Karpas-422 (cell line): ENCODE data around the gene ADAM15. TPM values are rescaled to one million over a fixed set of nuclear protein-coding genes. Genes with fewer than 3 reads are reported as not detected.

Experiments used
- DNase-seq: peaks from one replicate; pipeline ENCODE4 v3.0.0-alpha.2; 2015
- H2AFZ ChIP-seq: fragments of 200-600 bp; sonication (generic); 2 replicates; pipeline ENCODE4 v1.6.1; 2014; ENCODE audit warnings: antibody characterized with exemption, low read length, mixed read lengths
- H3K27ac ChIP-seq: fragments of 200-600 bp; sonication (generic); 2 replicates; pipeline ENCODE4 v1.5.1; 2014; ENCODE audit warnings: mild to moderate bottlenecking, low read length, moderate library complexity
- H3K27me3 ChIP-seq: fragments of 200-600 bp; sonication (generic); 2 replicates; pipeline ENCODE4 v1.6.1; 2014; ENCODE audit warnings: low read length, mixed read lengths
- H3K36me3 ChIP-seq: fragments of 200-600 bp; sonication (generic); 2 replicates; pipeline ENCODE4 v1.6.1; 2014; ENCODE audit warnings: low read length, mixed read lengths; ENCODE audit not compliant: insufficient read depth
- H3K4me1 ChIP-seq: fragments of 200-600 bp; sonication (generic); 2 replicates; pipeline ENCODE4 v1.6.1; 2014; ENCODE audit warnings: mild to moderate bottlenecking, low read length, mixed read lengths
- H3K4me2 ChIP-seq: fragments of 200-600 bp; sonication (generic); 2 replicates; pipeline ENCODE4 v1.6.1; 2014; ENCODE audit warnings: low read length, low read depth, mild to moderate bottlenecking; ENCODE audit not compliant: poor library complexity, severe bottlenecking
- H3K4me3 ChIP-seq: fragments of 200-600 bp; sonication (generic); 2 replicates; pipeline ENCODE4 v1.5.1; 2014; ENCODE audit warnings: mild to moderate bottlenecking, antibody characterized with exemption, low read length, mixed read lengths
- H3K79me2 ChIP-seq: fragments of 200-600 bp; sonication (generic); 2 replicates; pipeline ENCODE4 v1.6.1; 2014; ENCODE audit warnings: mild to moderate bottlenecking, low read length, mixed read lengths
- H3K9ac ChIP-seq: fragments of 200-600 bp; sonication (generic); 2 replicates; pipeline ENCODE4 v1.6.0; 2014; ENCODE audit warnings: low read length
- H3K9me2 ChIP-seq: fragments of 200-600 bp; sonication (generic), shearing (Covaris generic); replicated peaks from 2 replicates; pipeline ENCODE4 v1.6.0; 2014; ENCODE audit warnings: mild to moderate bottlenecking, low read length, moderate library complexity; ENCODE audit not compliant: insufficient read depth
- H3K9me3 ChIP-seq: fragments of 300-700, 200-600 bp; sonication (generic); 2 replicates; pipeline ENCODE4 v1.6.1; 2014; ENCODE audit warnings: low read length, mixed read lengths
- H4K20me1 ChIP-seq: fragments of 200-600 bp; sonication (generic); 2 replicates; pipeline ENCODE4 v1.6.1; 2014; ENCODE audit warnings: mild to moderate bottlenecking, antibody characterized with exemption, low read length, low read depth; ENCODE audit not compliant: insufficient read depth
- total RNA-seq: library from RNA; depleted of rRNA; stranded (reverse); fragments of >200 nt; shearing (Covaris generic); gene quantifications from 2 replicates; pipeline ENCODE4 v1.2.3, GENCODE V29; 2014; ENCODE audit warnings: low replicate concordance

ADAM15 gene
- total RNA-seq, 1 experiment from 2014 or later, result 33.6 TPM

GRCh38 chr1:155004352-155005075 is 46.6 kb upstream of the ADAM15 start:
- Histone ChIP-seq H4K20me1 (no peaks in the 10 kb centered on the region), H3K4me3 (peak overlapping the region; percentile 87), H3K9me3 (no peaks in the 10 kb centered on the region), H3K9ac (peak overlapping the region; percentile 93), H2AFZ (0 out of 2 replicates have a peak overlapping the region, but pooled peaks have one; percentile 59), H3K27me3 (no peaks in the 10 kb centered on the region), H3K36me3 (no peaks in the 10 kb centered on the region), H3K79me2 (peaks cover 34% of the 10 kb centered on the region), H3K27ac (peak overlapping the region; percentile 96), H3K4me2 (peak overlapping the region; percentile 97), H3K9me2 (no peaks in the 10 kb centered on the region), H3K4me1 (peaks cover 66% of the 10 kb centered on the region)
- DNase-seq, result peak; percentile 59

- Histone ChIP-seq H3K9ac (peak overlapping the region; percentile 93), H4K20me1 (no peaks in the 10 kb centered on the region), H3K36me3 (no peaks in the 10 kb centered on the region), H3K4me2 (peak overlapping the region; percentile 97), H3K4me1 (peaks cover 66% of the 10 kb centered on the region), H3K27ac (peak overlapping the region; percentile 96), H3K9me2 (no peaks in the 10 kb centered on the region), H2AFZ (no peak overlapping the region), H3K79me2 (peaks cover 34% of the 10 kb centered on the region), H3K27me3 (no peaks in the 10 kb centered on the region), H3K4me3 (peak overlapping the region; percentile 87; the same call in 1 of the 2 replicates), H3K9me3 (no peaks in the 10 kb centered on the region)
- peak; percentile 69 for DNase-seq
Measured at GRCh38 chr1:155005076-155006011, 45.8 kb upstream of the ADAM15 start.

DNA sequence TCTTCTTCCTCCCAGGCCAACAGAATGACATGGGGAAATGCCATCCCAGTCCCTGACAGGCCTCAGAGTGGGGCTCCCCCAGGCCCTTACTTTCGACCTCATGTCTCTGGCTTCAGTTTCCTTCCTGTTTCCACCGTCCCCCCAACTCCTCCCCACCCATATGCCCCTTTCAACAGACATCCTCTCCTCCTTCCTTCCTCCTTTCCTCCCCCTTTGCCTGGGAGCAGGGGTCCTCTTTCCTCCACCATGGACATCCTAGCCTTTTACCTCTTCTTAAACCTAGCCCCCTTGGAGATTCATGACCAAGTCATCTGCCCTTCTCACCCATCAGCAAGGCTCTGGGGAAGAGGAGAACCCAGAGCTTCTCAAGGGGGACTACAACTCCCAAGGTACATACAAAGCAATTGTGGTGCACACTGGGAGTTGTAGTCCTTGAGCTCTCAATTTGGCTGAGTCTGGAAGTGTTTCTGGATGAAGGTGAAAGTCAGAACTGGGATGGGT is 44.5 kb upstream of the ADAM15 start:
- Histone ChIP-seq H3K36me3 (no peaks in the 10 kb centered on the region), H3K9ac (peak overlapping the region; percentile 93; the same call in 1 of the 2 replicates), H2AFZ (no peak overlapping the region), H3K4me1 (peaks cover 73% of the 10 kb centered on the region), H3K27me3 (no peaks in the 10 kb centered on the region), H3K9me2 (no peaks in the 10 kb centered on the region), H3K4me3 (no peak overlapping the region), H3K9me3 (no peaks in the 10 kb centered on the region), H3K79me2 (peaks cover 34% of the 10 kb centered on the region), H3K27ac (peak overlapping the region; percentile 96), H3K4me2 (peak overlapping the region; percentile 97), H4K20me1 (no peaks in the 10 kb centered on the region)
- DNase-seq, result peak; percentile 78

DNA sequence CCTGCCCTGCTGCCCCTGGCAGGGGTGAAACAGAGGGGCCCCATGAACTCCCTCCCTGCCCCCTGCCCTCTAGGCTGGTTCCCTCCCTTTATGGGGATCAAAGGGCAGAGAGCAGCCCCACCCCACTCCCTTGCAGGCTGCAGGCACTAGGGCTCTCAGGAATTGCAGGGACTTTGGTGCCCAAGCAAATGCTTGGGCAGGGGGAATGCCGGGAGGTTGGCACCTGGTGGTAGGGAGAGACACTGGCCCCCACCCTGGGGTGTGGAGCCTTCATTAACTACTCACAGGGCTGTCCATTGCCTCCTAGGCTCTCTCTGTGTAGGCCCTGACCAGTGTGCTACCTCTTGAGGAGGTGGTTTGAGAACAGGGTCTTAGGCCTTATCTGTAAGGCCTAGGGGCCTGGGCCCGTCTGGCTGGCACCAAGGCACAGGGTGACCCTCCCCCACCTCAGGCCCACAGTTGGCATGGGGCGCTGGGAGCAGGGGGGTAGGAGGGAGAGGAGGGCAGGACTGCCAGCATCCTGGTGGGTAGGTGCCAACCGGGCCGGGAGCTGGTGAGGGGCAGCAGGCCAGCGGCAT is 43.8 kb upstream of the ADAM15 start:
- no peak overlapping the region for H3K4me3 ChIP-seq
- peaks cover 34% of the 10 kb centered on the region for H3K79me2 ChIP-seq
- no peak overlapping the region for H2AFZ ChIP-seq
- no peaks in the 10 kb centered on the region for H3K36me3 ChIP-seq
- peak; percentile 37 for DNase-seq
- no peak overlapping the region for H3K27ac ChIP-seq
- H3K9ac ChIP-seq, result no peak overlapping the region
- no peaks in the 10 kb centered on the region for H4K20me1 ChIP-seq
- peaks cover 77% of the 10 kb centered on the region for H3K4me1 ChIP-seq
- H3K27me3 ChIP-seq, result no peaks in the 10 kb centered on the region
- H3K9me2 ChIP-seq, result no peaks in the 10 kb centered on the region
- H3K9me3 ChIP-seq, result no peaks in the 10 kb centered on the region
- no peak overlapping the region for H3K4me2 ChIP-seq

- H3K79me2 ChIP-seq, result peaks cover 27% of the 10 kb centered on the region
- H3K9me2 ChIP-seq, result no peaks in the 10 kb centered on the region
- no peaks in the 10 kb centered on the region for H4K20me1 ChIP-seq
- H3K27me3 ChIP-seq, result no peaks in the 10 kb centered on the region
- no peak overlapping the region for H2AFZ ChIP-seq
- no peak overlapping the region for H3K4me3 ChIP-seq
- no peak overlapping the region for H3K4me2 ChIP-seq
- peaks cover 87% of the 10 kb centered on the region for H3K4me1 ChIP-seq
- no peaks in the 10 kb centered on the region for H3K9me3 ChIP-seq
- H3K9ac ChIP-seq, result no peak overlapping the region
- H3K36me3 ChIP-seq, result no peaks in the 10 kb centered on the region
- peak; percentile 42 for DNase-seq
- H3K27ac ChIP-seq, result no peak overlapping the region
Measured at GRCh38 chr1:155008015-155008941, 42.8 kb upstream of the ADAM15 start.

DNA sequence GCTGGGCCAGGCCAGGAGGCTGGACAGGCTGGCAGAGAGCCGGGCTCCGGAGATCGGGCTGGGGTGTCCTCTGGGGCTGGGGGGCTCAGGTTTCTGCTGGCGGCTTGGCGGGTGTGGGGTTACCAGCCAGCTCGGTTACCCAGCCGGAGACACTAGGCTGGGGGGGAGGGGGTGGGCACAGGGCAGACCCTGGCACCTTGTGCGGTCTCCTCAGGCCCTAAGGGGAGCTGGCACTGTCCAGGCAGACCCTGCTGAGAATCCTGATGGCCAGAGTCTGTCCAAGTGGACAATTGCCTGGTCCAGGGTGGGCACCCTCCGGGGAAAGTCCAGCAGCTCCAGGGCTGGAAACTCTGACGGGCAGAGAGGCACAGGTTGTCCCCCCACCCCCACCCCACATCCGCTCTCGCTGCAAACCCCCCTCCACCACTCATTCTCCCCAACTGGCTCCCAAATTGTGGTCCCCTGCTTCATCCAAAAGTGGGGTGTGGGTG is 41.9 kb upstream of the ADAM15 start:
- no peak overlapping the region for H3K9ac ChIP-seq
- no peaks in the 10 kb centered on the region for H3K9me3 ChIP-seq
- no peaks in the 10 kb centered on the region for H4K20me1 ChIP-seq
- H2AFZ ChIP-seq, result no peak overlapping the region
- H3K4me2 ChIP-seq, result no peak overlapping the region
- H3K27me3 ChIP-seq, result no peaks in the 10 kb centered on the region
- no peaks in the 10 kb centered on the region for H3K36me3 ChIP-seq
- peaks cover 90% of the 10 kb centered on the region for H3K4me1 ChIP-seq
- peaks cover 18% of the 10 kb centered on the region for H3K79me2 ChIP-seq
- H3K27ac ChIP-seq, result no peak overlapping the region
- DNase-seq, result peak; percentile 36
- H3K9me2 ChIP-seq, result no peaks in the 10 kb centered on the region
- no peak overlapping the region for H3K4me3 ChIP-seq

- no peak for DNase-seq
- H3K27ac ChIP-seq, result no peak overlapping the region
- H3K4me3 ChIP-seq, result no peak overlapping the region
- no peaks in the 10 kb centered on the region for H3K9me3 ChIP-seq
- no peak overlapping the region for H3K4me2 ChIP-seq
- no peaks in the 10 kb centered on the region for H3K27me3 ChIP-seq
- no peak overlapping the region for H3K9ac ChIP-seq
- H3K79me2 ChIP-seq, result peaks cover 14% of the 10 kb centered on the region; the same call in 1 of the 2 replicates
- no peaks in the 10 kb centered on the region for H4K20me1 ChIP-seq
- H2AFZ ChIP-seq, result no peak overlapping the region
- no peaks in the 10 kb centered on the region for H3K9me2 ChIP-seq
- H3K36me3 ChIP-seq, result no peaks in the 10 kb centered on the region
- peaks cover 85% of the 10 kb centered on the region for H3K4me1 ChIP-seq
Measured at GRCh38 chr1:155009742-155010141, 41.4 kb upstream of the ADAM15 start.
